Stomach (tissue), 9 donors: ENCODE measurements around the gene ZNF397. TPM values are rescaled to one million over a fixed set of nuclear protein-coding genes. Genes with fewer than 3 reads are reported as not detected.

Source experiments
- DNase-seq, 2 donors: peaks; one replicate each; pipeline versions ENCODE4 v3.0.0 to v3.0.0-alpha.2; 2013 to 2019
- H3K27ac ChIP-seq, 5 donors: fragments of 200-600 bp in 4 of 5; sonication (generic) in 4 of 5; one replicate each; pipeline ENCODE4 v1.5.1; 2013 to 2019; ENCODE audit warnings: mild to moderate bottlenecking in 1 of 5, moderate library complexity in 1 of 5
- H3K27me3 ChIP-seq, 3 donors: fragments of 200-600 bp; sonication (generic); one replicate each; pipeline ENCODE4 v1.5.1; 2017 to 2019; ENCODE audit warnings: mixed run types in 1 of 3
- H3K36me3 ChIP-seq, 4 donors: fragments of 200-600 bp; sonication (generic); 1 replicate in 3 of 4; 2 replicates in 1 of 4; pipeline ENCODE4 v1.5.1; 2016 to 2019
- H3K4me1 ChIP-seq, 4 donors: fragments of 200-600 bp; sonication (generic); one replicate each; pipeline ENCODE4 v1.5.1; 2016 to 2019
- H3K4me3 ChIP-seq, 4 donors: fragments of 200-600 bp; sonication (generic) in 3 of 4; one replicate each; pipeline ENCODE4 v1.5.1; 2016 to 2019; ENCODE audit warnings: mild to moderate bottlenecking in 1 of 4
- H3K9me3 ChIP-seq, 4 donors: fragments of 200-600 bp; sonication (generic); one replicate each; pipeline ENCODE4 v1.5.1; 2016 to 2019
- CTCF ChIP-seq, 7 experiments: fragments of 450-650 bp in 4 of 7; fragments of 200-600 bp in 3 of 7; sonication (generic) in 3 of 7; IDR thresholded peaks; one replicate each; pipeline ENCODE4 v1.5.1; 2016 to 2019; ENCODE audit warnings: antibody characterized with exemption in 7 of 7, control low read depth in 2 of 7, mild to moderate bottlenecking in 1 of 7
- EP300 ChIP-seq: sonication (generic); formaldehyde crosslinking; IDR thresholded peaks from one replicate; pipeline ENCODE4 v1.6.1; 2017; ENCODE audit warnings: antibody characterized with exemption
- POLR2A ChIP-seq, 4 donors: fragments of 450-650 bp; IDR thresholded peaks; one replicate each; pipeline ENCODE4 v1.6.1; 2016; ENCODE audit warnings: antibody characterized with exemption in 4 of 4, control low read depth in 2 of 4, mild to moderate bottlenecking in 1 of 4, moderate library complexity in 1 of 4
- POLR2AphosphoS5 ChIP-seq, 3 donors: sonication (generic); formaldehyde crosslinking; IDR thresholded peaks; one replicate each; pipeline ENCODE4 v1.6.1; 2016; ENCODE audit warnings: antibody characterized with exemption in 3 of 3
- WGBS, 5 donors: extraction: QIAGEN DNeasy Blood & Tissue Kit in 3 of 5; methylation state at CpG; one replicate each; pipeline versions ENCODE4 v1.1.5 to v1.1.7; 2013 to 2018; 5-methylcytosine and 5-hydroxymethylcytosine counted together
- intact Hi-C: fragments of 100-400 bp; cut with DNase I; formaldehyde crosslinking; loops from one replicate; pipeline ENCODE4 v1.15.1; 2023; ENCODE audit warnings: low total_unique reads
- polyA plus RNA-seq, 3 donors: library from polyadenylated mRNA; stranded (reverse); fragments of 200-250 nt; gene quantifications; one replicate each; pipeline ENCODE4 v1.2.3, GENCODE V29; 2013
- total RNA-seq, 5 donors: library from RNA; depleted of rRNA; stranded (reverse); fragments of >200 nt; gene quantifications; one replicate each; pipeline versions ENCODE4 v1.1.0 to v1.2.3, GENCODE V29; 2014 to 2016
- donor health status: healthy with polysubstance abuse.
- donor health status: Bipolar disorder and iron deficiency.
- donor health status: healthy.

Gene ZNF397
- total and polyA plus RNA-seq, 8 donors, result 10.9 to 45.5 (median 21.4) TPM

GRCh38 chr18:35193316-35193715 is 47.5 kb upstream of the ZNF397 start:
- WGBS, 5 donors, result 30 to 42% (median 33%) methylated on average over 1 of the region's 1 CpG
- Histone ChIP-seq H3K4me1 (no peaks in the 10 kb centered on the region), H3K4me3 (no peak overlapping the region), H3K9me3 (no peaks in the 10 kb centered on the region), H3K27ac (no peak overlapping the region), H3K36me3 (no peaks in the 10 kb centered on the region), H3K27me3 (no peaks in the 10 kb centered on the region)
- no peak for TF ChIP-seq POLR2AphosphoS5 (IDR thresholded peaks at IDR 0.05)
- no peak for TF ChIP-seq POLR2A (IDR thresholded peaks at IDR 0.05)
- TF ChIP-seq EP300, result no peak
- no peak for TF ChIP-seq CTCF (IDR thresholded peaks at IDR 0.05)
- intact Hi-C loops, result no loop called here
- peak in 1 of 2 donors; percentile 22 for DNase-seq

- no peak overlapping the region for H3K27ac ChIP-seq
- no peaks in the 10 kb centered on the region for H3K36me3 ChIP-seq
- DNase-seq, result no peak
- TF ChIP-seq CTCF (IDR thresholded peaks at IDR 0.05) (no peak), EP300 (no peak), POLR2AphosphoS5 (IDR thresholded peaks at IDR 0.05) (no peak), POLR2A (IDR thresholded peaks at IDR 0.05) (no peak)
- H3K4me1 ChIP-seq, result no peaks in the 10 kb centered on the region
- H3K27me3 ChIP-seq, result no peaks in the 10 kb centered on the region
- 61 to 80% (median 72%) methylated on average over 2 of the region's 2 CpGs for WGBS, 5 donors
- H3K4me3 ChIP-seq, result no peak overlapping the region
- H3K9me3 ChIP-seq, result no peaks in the 10 kb centered on the region
- intact Hi-C loops, result no loop called here
Observed at GRCh38 chr18:35197296-35197695, 43.5 kb upstream of the ZNF397 start.

- Histone ChIP-seq H3K27ac (no peak overlapping the region), H3K36me3 (no peaks in the 10 kb centered on the region), H3K4me3 (no peak overlapping the region), H3K4me1 (peaks cover 0 to 7% (median 1%) of the 10 kb centered on the region in 4 donors), H3K27me3 (no peaks in the 10 kb centered on the region), H3K9me3 (no peaks in the 10 kb centered on the region)
- TF ChIP-seq POLR2A (IDR thresholded peaks at IDR 0.05), result no peak
- TF ChIP-seq EP300, result no peak
- TF ChIP-seq CTCF (IDR thresholded peaks at IDR 0.05), result no peak
- no peak for TF ChIP-seq POLR2AphosphoS5 (IDR thresholded peaks at IDR 0.05)
- WGBS, 5 donors, result 58 to 70% (median 61%) methylated on average over 5 of the region's 5 CpGs
- peak in 1 of 2 donors; percentile 26 for DNase-seq
- intact Hi-C loops, result no loop called here
Observed at GRCh38 chr18:35201256-35201931, 39.4 kb upstream of the ZNF397 start.

- 21 to 38% (median 29%) methylated on average over 3 of the region's 3 CpGs for WGBS, 5 donors
- intact Hi-C loops, result no loop called here
Observed at GRCh38 chr18:35203067-35203466, 37.8 kb upstream of the ZNF397 start.

More at GRCh38 chr18:35203067-35203466, 37.8 kb upstream of the ZNF397 start:
- H3K4me1 ChIP-seq, result peaks cover 0 to 7% (median 1%) of the 10 kb centered on the region in 4 donors
- no peak overlapping the region for H3K4me3 ChIP-seq
- TF ChIP-seq EP300 (no peak), POLR2AphosphoS5 (IDR thresholded peaks at IDR 0.05) (no peak), CTCF (IDR thresholded peaks at IDR 0.05) (no peak), POLR2A (IDR thresholded peaks at IDR 0.05) (no peak)
- H3K9me3 ChIP-seq, result no peaks in the 10 kb centered on the region
- H3K27me3 ChIP-seq, result no peaks in the 10 kb centered on the region
- H3K27ac ChIP-seq, result no peak overlapping the region
- no peaks in the 10 kb centered on the region for H3K36me3 ChIP-seq
- DNase-seq, result peak in 1 of 2 donors; percentile 50
